Activated T-helper 17 cell treated with anti-CD3 and anti-CD28 coated beads, Interleukin-2, amount 50 U/mL, for 72 hours (primary cell): ENCODE results near the gene PDGFB. TPM values are rescaled to one million over a fixed set of nuclear protein-coding genes. Genes with fewer than 3 reads are reported as not detected.

ENCODE experiments used
- ATAC-seq: fragments of 150-1000 bp; cut with Tn5 transposase; replicated peaks from 2 replicates; pipeline ENCODE4 v1.10.0; 2021; ENCODE audit warnings: mild to moderate bottlenecking, moderate library complexity
- H3K27ac Mint-ChIP-seq: one replicate; pipeline ENCODE4 v1.8.0; 2022; ENCODE audit warnings: mixed read lengths
- H3K27me3 Mint-ChIP-seq: one replicate; pipeline ENCODE4 v1.8.0; 2022; ENCODE audit warnings: mixed read lengths
- H3K36me3 Mint-ChIP-seq: one replicate; pipeline ENCODE4 v1.8.0; 2022; ENCODE audit warnings: low read depth, mild to moderate bottlenecking, mixed read lengths
- H3K4me1 Mint-ChIP-seq: one replicate; pipeline ENCODE4 v1.8.0; 2022; ENCODE audit warnings: mixed read lengths
- H3K4me3 Mint-ChIP-seq: one replicate; pipeline ENCODE4 v1.8.0; 2022; ENCODE audit warnings: mild to moderate bottlenecking, mixed read lengths
- H3K9me3 Mint-ChIP-seq: one replicate; pipeline ENCODE4 v1.8.0; 2022; ENCODE audit warnings: mixed read lengths
- total RNA-seq, 2 donors: library from RNA; stranded (reverse); gene quantifications; one replicate each; pipeline ENCODE4 v1.2.3, GENCODE V29; 2022

Gene PDGFB
- total RNA-seq, 2 donors from 2014 or later: 5.2 to 11.3 TPM

DNA sequence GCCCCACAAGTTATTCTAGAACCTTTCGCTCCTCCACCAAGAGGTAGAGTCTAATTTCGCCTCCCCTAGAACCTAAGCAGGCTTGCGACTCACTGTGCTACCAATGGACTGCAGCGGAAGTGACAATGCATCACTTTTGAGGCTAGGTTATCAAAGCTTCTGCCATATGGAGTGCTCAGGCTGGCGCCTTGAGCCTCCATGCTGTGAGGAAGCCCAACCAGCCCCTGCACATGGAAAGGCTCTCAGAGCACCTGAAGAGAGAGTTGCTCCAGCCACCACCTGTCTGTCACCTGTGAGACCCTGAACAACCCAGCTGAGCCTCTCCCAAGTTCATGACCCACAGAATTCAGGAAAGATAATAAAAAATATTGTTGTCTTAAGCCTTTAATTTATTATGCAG is 63.0 kb downstream of the PDGFB start:
- Mint-ChIP-seq H3K9me3 (no peaks in the 10 kb centered on the region), H3K4me1 (no peaks in the 10 kb centered on the region), H3K36me3 (no peaks in the 10 kb centered on the region), H3K27ac (no peak overlapping the region), H3K4me3 (no peak overlapping the region), H3K27me3 (no peaks in the 10 kb centered on the region)
- ATAC-seq: no peak

DNA sequence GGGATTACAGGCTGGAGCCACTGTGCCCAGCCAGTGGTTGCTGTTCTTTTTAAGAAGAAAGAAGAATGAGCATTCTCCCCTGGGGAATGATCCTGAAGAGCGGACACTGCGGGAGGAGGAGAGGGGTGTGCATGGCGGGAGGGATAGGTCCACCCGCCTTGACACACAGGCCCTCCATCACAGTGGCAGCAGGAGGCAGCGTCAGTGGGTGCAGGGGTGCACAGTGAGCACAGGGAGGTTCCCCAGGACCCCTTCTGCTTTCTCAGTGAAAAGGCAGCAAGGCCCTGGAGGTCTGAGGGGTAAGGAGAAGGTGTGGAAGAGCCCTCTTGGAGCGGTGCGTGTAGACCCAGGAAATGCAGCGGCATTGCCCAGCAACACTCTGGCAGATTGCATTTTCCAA is 63.4 kb downstream of the PDGFB start:
- no peak overlapping the region for H3K4me3 Mint-ChIP-seq
- no peaks in the 10 kb centered on the region for H3K9me3 Mint-ChIP-seq
- H3K27ac Mint-ChIP-seq: no peak overlapping the region
- H3K4me1 Mint-ChIP-seq: no peaks in the 10 kb centered on the region
- H3K36me3 Mint-ChIP-seq: no peaks in the 10 kb centered on the region
- H3K27me3 Mint-ChIP-seq: no peaks in the 10 kb centered on the region
- ATAC-seq: no peak

DNA sequence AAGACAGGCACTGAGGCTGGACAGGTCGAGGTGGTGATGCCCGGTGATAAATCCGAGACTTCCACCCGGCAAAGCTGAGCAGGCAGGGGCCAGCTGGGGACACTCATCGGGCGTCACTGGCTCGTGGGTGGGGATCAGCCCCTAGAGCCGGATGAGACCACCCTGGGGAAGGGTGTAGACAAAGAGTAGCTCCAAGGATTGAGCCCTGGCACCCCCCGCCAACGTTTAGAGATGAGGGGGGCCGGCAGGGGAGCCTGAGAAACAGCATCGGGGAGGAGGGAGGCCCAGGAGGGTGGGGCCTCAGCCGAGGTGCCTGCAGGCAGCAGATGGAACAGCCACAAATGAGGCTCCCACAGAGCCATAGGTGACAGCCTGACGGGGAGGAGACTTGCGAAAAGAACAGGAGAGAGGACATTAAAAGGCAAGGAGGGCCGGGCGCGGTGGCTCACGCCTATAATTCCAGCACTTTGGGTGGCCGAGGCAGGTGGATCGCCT is 64.9 kb downstream of the PDGFB start:
- Mint-ChIP-seq H3K27ac (no peak overlapping the region), H3K36me3 (no peaks in the 10 kb centered on the region), H3K27me3 (no peaks in the 10 kb centered on the region), H3K9me3 (no peaks in the 10 kb centered on the region), H3K4me1 (no peaks in the 10 kb centered on the region), H3K4me3 (no peak overlapping the region)
- ATAC-seq: no peak

DNA sequence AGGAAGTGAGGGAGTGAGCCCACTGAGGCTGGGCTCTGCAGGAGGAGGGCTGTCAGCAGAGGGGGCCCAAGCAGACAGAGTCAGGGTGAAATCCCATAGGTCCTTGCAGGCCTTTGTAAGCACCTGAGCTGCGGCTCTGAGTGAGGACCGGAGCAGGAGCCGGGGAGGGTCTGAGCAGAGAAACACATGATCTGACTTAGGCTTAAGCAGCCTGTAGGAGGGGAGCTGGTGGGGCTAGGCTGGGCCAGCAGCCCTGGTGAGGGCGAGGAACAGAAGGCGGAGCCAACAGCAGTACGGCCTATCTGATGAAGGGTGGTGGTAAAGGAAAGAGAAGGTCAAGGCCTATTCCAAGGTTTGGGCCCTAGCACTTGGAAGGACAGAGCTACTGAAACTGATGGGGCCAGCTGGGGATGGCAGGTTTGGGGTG is 65.4 kb downstream of the PDGFB start:
- Mint-ChIP-seq H3K4me1 (peaks cover 4% of the 10 kb centered on the region), H3K9me3 (no peaks in the 10 kb centered on the region), H3K4me3 (no peak overlapping the region), H3K27ac (peak overlapping the region; percentile 18), H3K36me3 (no peaks in the 10 kb centered on the region), H3K27me3 (no peaks in the 10 kb centered on the region)
- ATAC-seq: no peak

DNA sequence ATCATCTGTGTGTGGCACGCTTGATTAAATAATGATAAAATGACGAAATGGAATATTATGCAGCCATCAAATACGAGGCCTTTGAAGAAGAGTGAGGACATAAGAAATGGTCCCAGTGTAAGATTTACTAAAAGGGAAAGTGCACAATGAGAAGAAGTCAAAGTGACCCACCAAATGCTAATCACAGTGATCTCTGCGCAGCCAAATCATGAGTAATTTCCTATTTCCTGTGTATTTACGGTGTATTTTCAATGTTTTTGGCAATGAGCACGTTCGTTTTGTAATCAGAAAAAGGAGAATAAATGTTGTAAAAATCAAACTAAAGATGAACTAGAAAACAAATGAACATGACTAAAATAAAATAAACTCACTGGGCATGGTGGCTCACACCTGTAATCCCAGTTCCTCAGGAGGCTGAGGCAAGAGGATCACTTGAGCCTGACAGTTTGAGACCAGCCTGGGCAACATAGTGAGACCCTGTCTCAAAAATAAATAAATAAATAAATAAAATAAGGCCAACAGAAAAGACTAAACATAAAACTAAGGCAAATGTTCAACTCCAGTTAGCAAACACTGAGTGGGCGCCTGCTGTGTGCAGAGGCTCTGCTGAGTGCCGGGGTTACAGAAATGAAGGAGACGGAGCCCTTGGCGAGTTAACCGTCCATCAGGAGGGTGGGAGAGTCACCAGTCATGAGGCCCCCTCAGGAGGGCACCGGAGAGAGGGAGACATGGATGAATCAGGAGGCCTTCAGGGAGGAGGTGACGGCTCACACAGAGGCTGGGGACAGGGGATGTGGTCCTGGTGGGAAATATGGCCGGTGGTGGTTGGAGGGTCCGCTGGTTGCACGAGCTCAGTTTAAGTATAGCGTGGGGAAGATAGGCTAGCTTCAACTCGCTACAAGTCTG is 66.3 kb downstream of the PDGFB start:
- Mint-ChIP-seq H3K27me3 (no peaks in the 10 kb centered on the region), H3K9me3 (no peaks in the 10 kb centered on the region), H3K27ac (peak overlapping the region; percentile 65), H3K4me3 (no peak overlapping the region), H3K36me3 (no peaks in the 10 kb centered on the region), H3K4me1 (peaks cover 10% of the 10 kb centered on the region)
- ATAC-seq: no peak

DNA sequence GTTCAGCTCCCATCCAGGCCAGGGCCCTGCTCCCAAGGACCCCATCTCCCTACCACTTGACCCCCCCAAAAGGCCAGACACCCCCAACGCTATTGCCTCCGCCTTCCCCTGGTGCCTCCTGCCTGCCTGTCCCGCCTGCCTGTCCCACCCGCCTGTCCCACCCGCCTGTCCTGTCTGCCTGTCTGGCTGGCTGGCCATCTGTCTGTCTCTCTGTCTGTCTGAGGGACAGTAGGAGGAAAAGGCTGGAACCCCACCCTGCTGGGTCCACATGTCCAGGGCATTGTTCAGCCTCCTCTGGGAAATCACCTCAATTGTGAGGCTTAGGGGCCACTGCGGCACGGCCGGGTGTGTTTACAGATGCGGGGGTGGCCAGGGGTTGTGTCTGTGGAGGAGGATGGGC is 67.0 kb downstream of the PDGFB start:
- peaks cover 12% of the 10 kb centered on the region for H3K4me1 Mint-ChIP-seq
- H3K9me3 Mint-ChIP-seq: no peaks in the 10 kb centered on the region
- H3K27ac Mint-ChIP-seq: peak overlapping the region; percentile 65
- no peaks in the 10 kb centered on the region for H3K36me3 Mint-ChIP-seq
- ATAC-seq: no peak
- H3K27me3 Mint-ChIP-seq: no peaks in the 10 kb centered on the region
- no peak overlapping the region for H3K4me3 Mint-ChIP-seq

DNA sequence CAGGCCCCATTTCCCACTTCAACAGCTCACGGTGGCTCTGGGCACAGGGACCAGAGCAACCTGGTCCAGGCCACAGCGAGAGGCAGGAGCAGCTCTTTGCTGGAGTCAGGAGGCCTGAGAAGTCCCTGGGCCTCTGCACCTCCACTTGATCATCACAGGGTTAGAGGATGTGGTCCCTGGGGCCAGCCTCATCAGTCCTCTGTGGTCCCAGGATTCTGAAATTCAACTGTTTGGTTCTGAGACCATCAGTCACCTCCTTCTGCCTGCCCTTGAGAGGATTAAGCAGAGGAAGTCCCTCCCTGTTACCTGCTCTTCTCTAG is 67.4 kb downstream of the PDGFB start:
- Mint-ChIP-seq H3K27ac (peak overlapping the region; percentile 65), H3K27me3 (no peaks in the 10 kb centered on the region), H3K4me1 (peaks cover 12% of the 10 kb centered on the region), H3K4me3 (no peak overlapping the region), H3K9me3 (no peaks in the 10 kb centered on the region), H3K36me3 (no peaks in the 10 kb centered on the region)
- ATAC-seq: peak; percentile 30

DNA sequence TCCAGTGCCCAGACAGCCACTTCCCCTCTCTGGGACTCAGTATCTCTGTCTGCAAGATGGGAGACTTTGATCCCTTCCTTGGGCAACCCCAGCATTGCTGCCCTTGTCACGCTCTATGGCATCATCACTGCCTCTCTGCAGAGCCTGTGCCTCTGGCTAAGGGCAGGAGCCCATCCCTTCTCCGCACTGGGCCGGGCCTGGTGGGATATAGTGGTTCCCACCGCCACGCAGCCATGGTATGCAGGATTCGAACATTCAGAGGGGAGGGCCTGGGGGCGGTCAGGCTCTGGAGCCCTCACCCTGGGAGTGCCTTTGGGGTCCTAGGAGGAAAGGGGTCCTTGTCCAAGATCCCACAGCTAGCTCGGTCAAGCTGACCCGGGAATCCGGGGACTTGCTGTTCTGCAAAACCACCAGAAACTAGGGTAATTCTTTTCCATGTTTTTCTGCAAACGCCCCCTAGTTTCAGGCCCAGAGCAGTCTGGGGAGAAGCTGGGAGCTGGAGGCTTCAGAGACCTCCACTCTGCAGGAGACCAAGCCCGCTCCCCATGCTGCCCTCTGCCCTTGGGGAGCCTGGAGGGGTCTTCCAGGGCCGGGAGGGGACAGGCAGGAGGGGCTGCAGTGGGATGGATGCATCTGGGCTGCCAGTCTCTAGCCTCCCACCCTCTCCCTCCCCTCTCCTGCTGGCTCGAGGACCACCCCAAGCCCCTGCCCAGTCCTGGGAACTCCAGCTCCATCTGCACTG is 67.9 kb downstream of the PDGFB start:
- Mint-ChIP-seq H3K36me3 (no peaks in the 10 kb centered on the region), H3K4me1 (peaks cover 12% of the 10 kb centered on the region), H3K4me3 (no peak overlapping the region), H3K9me3 (no peaks in the 10 kb centered on the region), H3K27ac (no peak overlapping the region), H3K27me3 (no peaks in the 10 kb centered on the region)
- no peak for ATAC-seq

DNA sequence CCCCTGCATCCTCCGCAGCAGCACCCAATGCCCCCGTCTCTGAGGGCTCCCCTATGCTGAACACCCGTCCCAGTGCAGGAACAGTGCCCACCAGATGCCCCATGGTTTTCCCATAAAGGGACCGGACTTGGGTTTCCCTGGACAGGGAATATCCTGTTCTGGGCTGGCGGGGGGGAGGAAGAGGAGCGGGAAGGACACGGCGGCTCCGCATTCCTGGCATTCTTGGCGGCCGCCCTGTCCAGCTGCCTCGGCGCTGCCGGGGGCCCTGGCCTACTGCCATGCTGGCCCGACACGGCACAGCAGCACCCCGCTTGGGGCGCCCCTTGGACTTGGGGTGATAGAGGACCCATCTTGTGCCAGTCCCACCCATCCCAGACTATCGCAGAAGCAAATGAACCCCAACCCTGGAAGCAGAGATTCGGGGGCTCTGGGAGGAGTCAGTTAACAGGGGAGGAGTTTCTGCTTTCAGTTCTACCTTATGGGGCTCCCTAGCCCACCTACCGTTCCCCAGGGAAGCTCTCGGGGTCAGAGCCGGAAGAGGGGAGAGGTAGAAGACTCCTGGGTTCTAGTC is 68.6 kb downstream of the PDGFB start:
- Mint-ChIP-seq H3K4me3 (no peak overlapping the region), H3K27ac (no peak overlapping the region), H3K4me1 (peaks cover 12% of the 10 kb centered on the region), H3K27me3 (no peaks in the 10 kb centered on the region), H3K9me3 (no peaks in the 10 kb centered on the region), H3K36me3 (no peaks in the 10 kb centered on the region)
- no peak for ATAC-seq

DNA sequence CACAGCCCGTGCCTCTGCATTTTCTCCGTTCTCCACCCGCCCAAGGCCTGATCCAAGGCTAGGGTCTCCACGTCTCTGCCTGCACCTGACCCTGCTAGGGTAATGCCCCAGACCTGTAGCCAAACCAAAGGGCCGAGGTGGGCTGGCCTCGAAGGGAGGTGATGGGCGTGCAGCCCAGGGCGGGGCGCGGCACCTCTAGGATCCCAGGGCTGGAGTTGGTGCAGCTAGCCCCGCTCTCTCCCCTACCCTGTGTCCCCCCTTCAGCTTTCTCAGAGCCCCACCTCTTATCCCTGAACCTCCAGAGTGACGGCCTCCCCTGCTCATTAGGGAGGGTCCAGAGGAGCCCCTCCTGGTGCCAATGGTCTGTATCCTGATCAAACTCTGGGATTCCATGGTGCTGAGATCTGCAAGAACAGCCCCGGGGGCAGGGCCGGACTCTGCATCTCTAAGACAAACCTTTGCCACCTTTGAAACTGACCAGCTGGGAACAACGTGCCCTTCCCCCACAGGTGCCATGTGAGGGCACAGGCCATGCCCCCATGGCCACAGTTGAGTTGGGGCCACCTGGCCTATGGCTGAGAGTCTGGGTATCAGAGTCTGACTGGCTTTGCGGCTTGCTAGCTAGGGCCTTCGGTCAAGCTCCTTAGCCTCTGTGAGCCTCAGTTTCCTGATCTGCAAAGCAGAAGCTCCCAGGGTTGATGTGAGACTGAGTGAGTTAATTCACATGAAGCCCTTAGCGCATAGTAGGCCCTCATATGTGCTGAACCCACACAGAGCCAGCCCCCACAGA is 69.2 kb downstream of the PDGFB start:
- H3K9me3 Mint-ChIP-seq: no peaks in the 10 kb centered on the region
- H3K36me3 Mint-ChIP-seq: no peaks in the 10 kb centered on the region
- no peak overlapping the region for H3K4me3 Mint-ChIP-seq
- no peaks in the 10 kb centered on the region for H3K27me3 Mint-ChIP-seq
- H3K27ac Mint-ChIP-seq: no peak overlapping the region
- H3K4me1 Mint-ChIP-seq: peaks cover 12% of the 10 kb centered on the region
- ATAC-seq: no peak

DNA sequence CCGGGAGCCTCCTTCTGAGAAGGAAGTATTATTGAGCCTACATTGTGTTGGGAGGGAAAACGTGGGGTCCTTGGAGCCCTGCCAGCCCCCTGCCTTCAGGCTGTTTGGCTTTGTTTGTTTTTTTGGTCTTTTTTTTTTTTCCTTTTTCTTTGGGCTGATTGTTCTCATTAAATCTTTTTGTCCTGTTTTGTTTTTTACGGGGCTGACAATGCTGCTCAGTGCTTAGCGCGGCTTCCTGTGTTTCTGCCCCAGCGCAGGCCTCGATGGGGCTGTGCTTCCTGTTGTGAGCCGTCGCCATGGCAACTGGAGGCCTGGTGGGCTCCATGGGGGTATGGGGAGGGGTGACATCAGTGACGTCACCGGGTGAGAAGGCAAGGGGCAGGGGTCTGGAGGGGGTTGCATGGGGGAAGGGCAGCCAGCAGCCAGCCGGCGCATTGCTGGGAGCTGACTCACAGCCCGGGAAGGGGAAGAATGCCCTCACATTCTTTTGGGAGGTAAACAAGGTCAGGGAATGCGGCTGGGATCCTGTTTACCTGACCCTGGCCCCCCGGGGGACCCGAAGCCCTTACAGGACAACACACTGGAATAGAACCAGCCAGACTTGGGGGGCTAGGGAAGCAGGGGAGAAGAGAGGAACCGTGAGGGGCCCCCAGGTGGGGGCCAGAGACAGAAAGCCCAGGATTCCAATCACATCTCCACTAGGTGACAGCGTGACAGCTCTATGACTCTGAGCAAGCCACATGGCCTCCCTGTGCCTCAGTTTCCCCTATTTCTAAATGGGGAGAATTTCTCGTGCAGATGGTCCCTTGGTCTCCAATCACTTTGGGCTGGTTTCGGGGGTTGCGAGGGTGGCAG is 70.1 kb downstream of the PDGFB start:
- ATAC-seq: peak; percentile 20
- Mint-ChIP-seq H3K9me3 (no peaks in the 10 kb centered on the region), H3K27ac (peak overlapping the region; percentile 87), H3K27me3 (no peaks in the 10 kb centered on the region), H3K4me1 (peaks cover 12% of the 10 kb centered on the region), H3K4me3 (peak overlapping the region; percentile 65), H3K36me3 (no peaks in the 10 kb centered on the region)

DNA sequence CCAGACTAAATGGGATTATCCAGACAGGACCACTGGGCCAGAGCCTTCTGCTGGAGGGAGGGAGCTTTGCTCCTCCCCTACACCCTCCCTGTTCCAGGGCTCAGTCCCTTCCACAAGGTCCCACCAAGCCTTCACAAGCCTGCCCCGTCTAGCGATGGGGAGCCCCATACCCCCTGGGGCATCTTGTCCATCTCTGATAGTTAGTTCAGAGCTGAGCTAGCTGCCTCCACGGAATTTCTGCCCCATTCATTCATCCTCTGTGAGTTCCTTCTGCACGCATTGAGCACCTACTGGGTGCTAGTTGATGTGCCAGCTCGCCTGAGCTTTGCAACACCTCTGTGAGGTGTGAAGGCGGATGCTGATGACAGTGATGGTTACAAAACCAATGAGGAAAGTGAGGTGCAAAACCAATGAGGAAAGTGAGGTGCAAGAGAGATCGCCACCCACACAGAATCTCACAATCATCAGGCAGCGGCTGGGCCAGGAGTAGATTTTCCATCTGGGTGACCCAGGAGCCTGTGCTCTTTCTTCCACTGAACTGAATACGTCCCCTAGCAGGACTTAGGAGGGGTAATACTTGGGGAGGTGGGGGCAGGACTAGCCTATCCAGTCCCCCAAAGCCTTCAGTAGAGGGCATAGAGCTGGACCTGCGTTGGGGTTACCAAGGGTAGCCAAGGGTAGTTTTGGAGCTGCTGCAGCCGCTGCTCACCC is 70.8 kb downstream of the PDGFB start:
- Mint-ChIP-seq H3K9me3 (no peaks in the 10 kb centered on the region), H3K27me3 (no peaks in the 10 kb centered on the region), H3K36me3 (no peaks in the 10 kb centered on the region), H3K27ac (peak overlapping the region; percentile 87), H3K4me1 (peaks cover 12% of the 10 kb centered on the region), H3K4me3 (peak overlapping the region; percentile 65)
- peak; percentile 49 for ATAC-seq
